Right atrium auricular region (tissue), 2 donors: ENCODE measurements around the gene ARFIP1. TPM values are rescaled to one million over a fixed set of nuclear protein-coding genes. Genes with fewer than 3 reads are reported as not detected.

Experiments used
- DNase-seq: peaks from one replicate; pipeline ENCODE4 v3.0.0-alpha.2; 2019; ENCODE audit warnings: low spot score
- H3K27ac ChIP-seq, 2 donors: fragments of 200-600 bp; sonication (generic); 1 replicate in 1 of 2; 2 replicates in 1 of 2; pipeline ENCODE4 v1.5.1; 2016 to 2019
- H3K27me3 ChIP-seq, 2 donors: fragments of 200-600 bp; sonication (generic); one replicate each; pipeline versions ENCODE4 v1.5.1 to v1.6.0; 2017 to 2019
- H3K36me3 ChIP-seq: fragments of 200-600 bp; sonication (generic); one replicate; pipeline ENCODE4 v1.5.1; 2016
- H3K4me1 ChIP-seq, 2 donors: fragments of 200-600 bp; sonication (generic); one replicate each; pipeline versions ENCODE4 v1.5.1 to v1.6.0; 2017 to 2019
- H3K4me3 ChIP-seq, 2 donors: fragments of 200-600 bp; sonication (generic); 1 replicate in 1 of 2; 2 replicates in 1 of 2; pipeline ENCODE4 v1.5.1; 2017 to 2019; ENCODE audit warnings: mild to moderate bottlenecking in 1 of 2, moderate library complexity in 1 of 2
- H3K9me3 ChIP-seq, 2 donors: fragments of 200-600 bp; sonication (generic); one replicate each; pipeline ENCODE4 v1.5.1; 2019
- CTCF ChIP-seq, 2 donors: fragments of 200-600 bp; sonication (generic); IDR thresholded peaks; one replicate each; pipeline ENCODE4 v1.5.1; 2019; ENCODE audit warnings: antibody characterized with exemption in 2 of 2
- total RNA-seq, 2 donors: library from RNA; depleted of rRNA; stranded (reverse); fragments of >200 nt; gene quantifications; one replicate each; pipeline ENCODE4 v1.1.0, GENCODE V29; 2016

ARFIP1 gene
- total RNA-seq, 2 donors from 2014 or later = 10.9 to 12.4 TPM

- Histone ChIP-seq H3K36me3 (no peaks in the 10 kb centered on the region), H3K4me3 (no peak overlapping the region), H3K4me1 (peaks cover 0 to 28% of the 10 kb centered on the region in 2 donors), H3K27ac (no peak overlapping the region), H3K27me3 (peaks cover 0 to 7% of the 10 kb centered on the region in 2 donors), H3K9me3 (no peaks in the 10 kb centered on the region)
- TF ChIP-seq CTCF (IDR thresholded peaks at IDR 0.05) = no peak
- no peak for DNase-seq
These were observed 159.9 kb downstream of the ARFIP1 start for GRCh38 chr4:152939621-152940020.

DNA sequence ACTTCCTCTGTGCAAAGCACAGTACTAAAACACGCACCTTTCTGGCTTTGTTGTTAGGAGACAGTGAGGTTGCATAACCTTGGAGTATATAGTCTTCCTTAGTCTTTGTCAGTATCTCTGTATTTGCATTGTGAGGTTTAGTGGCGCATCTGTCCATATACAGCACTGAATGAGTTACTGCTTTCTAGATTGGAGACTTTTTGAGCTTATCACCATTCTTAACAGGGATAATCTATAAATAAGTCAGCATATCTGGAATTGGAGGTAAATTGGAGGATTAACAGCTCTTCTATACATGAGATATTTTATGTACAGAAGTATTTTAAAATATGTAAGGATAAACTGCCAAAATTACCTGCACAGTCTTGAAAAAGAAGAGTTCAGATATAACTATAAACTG, 160.7 kb downstream of the ARFIP1 start:
- Histone ChIP-seq H3K4me3 (no peak overlapping the region), H3K9me3 (no peaks in the 10 kb centered on the region), H3K4me1 (peaks cover 0 to 27% of the 10 kb centered on the region in 2 donors), H3K27me3 (peaks cover 0 to 7% of the 10 kb centered on the region in 2 donors), H3K36me3 (no peaks in the 10 kb centered on the region), H3K27ac (no peak overlapping the region)
- DNase-seq = no peak
- TF ChIP-seq CTCF (IDR thresholded peaks at IDR 0.05) = no peak

DNA sequence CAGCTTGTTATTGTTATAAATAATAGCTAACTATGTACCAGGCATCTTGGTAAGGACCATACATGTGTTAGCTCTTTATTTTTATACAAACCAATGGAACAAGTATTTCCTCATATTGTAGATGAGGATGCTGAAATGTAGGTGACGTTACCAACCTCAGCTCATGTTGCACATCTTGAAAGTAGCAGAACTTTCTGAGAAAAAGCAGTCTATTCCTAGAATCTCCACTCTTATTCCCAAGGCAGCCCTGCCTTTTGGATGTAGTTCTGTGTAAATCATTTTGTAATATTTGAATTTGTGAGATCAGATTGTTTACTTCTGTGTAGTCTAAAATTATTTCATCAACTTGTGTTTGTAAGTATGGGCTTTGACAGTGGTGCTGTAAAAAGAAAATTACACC, 161.7 kb downstream of the ARFIP1 start:
- Histone ChIP-seq H3K4me1 (peaks cover 0 to 19% of the 10 kb centered on the region in 2 donors), H3K27ac (no peak overlapping the region), H3K9me3 (no peaks in the 10 kb centered on the region), H3K36me3 (no peaks in the 10 kb centered on the region), H3K4me3 (no peak overlapping the region), H3K27me3 (peaks cover 0 to 7% of the 10 kb centered on the region in 2 donors)
- TF ChIP-seq CTCF (IDR thresholded peaks at IDR 0.05) = no peak
- DNase-seq = no peak

GRCh38 chr4:152942346-152942745, 162.6 kb downstream of the ARFIP1 start:
- no peak for TF ChIP-seq CTCF (IDR thresholded peaks at IDR 0.05)
- Histone ChIP-seq H3K27ac (no peak overlapping the region), H3K36me3 (no peaks in the 10 kb centered on the region), H3K27me3 (no peaks in the 10 kb centered on the region), H3K4me1 (peaks cover 0 to 9% of the 10 kb centered on the region in 2 donors), H3K4me3 (no peak overlapping the region), H3K9me3 (no peaks in the 10 kb centered on the region)
- no peak for DNase-seq

DNA sequence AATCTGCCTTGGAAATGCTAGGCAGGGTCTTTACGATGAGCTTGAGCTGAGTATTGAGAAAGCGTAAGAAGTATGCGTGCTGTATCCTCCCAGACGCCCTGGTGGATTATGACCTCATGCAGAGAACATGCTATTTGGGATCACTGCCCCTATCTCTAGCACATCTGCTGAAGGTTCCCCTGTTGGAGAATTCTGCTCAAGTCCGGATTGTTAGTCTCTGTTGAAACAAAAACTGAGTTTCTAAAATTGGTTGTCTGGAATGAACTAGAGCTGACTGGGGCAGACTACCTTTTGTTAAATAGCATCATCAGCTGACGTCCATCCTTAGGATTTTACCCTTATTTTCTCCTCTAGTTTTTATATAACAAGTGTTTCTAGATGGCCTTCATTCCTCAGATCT, 163.9 kb downstream of the ARFIP1 start:
- Histone ChIP-seq H3K4me3 (no peak overlapping the region), H3K27ac (no peak overlapping the region), H3K9me3 (no peaks in the 10 kb centered on the region), H3K36me3 (no peaks in the 10 kb centered on the region), H3K27me3 (no peaks in the 10 kb centered on the region), H3K4me1 (no peaks in the 10 kb centered on the region)
- no peak for DNase-seq
- no peak for TF ChIP-seq CTCF (IDR thresholded peaks at IDR 0.05)

- DNase-seq = no peak
- Histone ChIP-seq H3K9me3 (no peaks in the 10 kb centered on the region), H3K27me3 (no peaks in the 10 kb centered on the region), H3K27ac (no peak overlapping the region), H3K4me1 (no peaks in the 10 kb centered on the region), H3K4me3 (no peak overlapping the region), H3K36me3 (no peaks in the 10 kb centered on the region)
- no peak for TF ChIP-seq CTCF (IDR thresholded peaks at IDR 0.05)
These were observed 165.0 kb downstream of the ARFIP1 start for GRCh38 chr4:152944666-152945320.
